ENCODE results near the gene KAT2A. TPM values are rescaled to one million over a fixed set of nuclear protein-coding genes. Genes with fewer than 3 reads are reported as not detected.
A peak's percentile ranks its signal among the peaks of the same experiment; 100 is the strongest.

Gene KAT2A
- total RNA-seq, 8 experiments from 2014 or later, result 9.1 to 48.3 (median 19.2) TPM

DNA sequence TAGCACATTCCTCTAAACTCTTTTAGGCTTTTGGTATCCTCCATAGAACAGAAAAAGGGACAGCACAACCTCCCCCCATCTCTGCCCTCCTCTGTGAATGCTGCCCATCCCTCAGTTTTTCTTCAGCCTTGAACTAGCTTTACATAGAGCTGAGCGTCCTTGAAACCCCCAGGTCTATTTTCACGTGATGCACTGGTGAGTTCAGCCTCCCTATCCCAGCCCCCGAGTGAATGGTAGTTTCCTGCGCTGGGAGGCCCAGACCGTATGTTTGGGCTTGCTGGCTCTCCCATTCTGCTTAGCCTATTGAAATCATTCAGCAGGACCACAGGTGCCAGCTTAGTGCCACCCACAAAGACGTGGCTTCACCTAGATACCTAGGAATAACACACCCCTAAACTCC, 45.4 kb downstream of the KAT2A start:
- ATAC-seq (replicated peaks in 6 of 8), result no peak
- in situ Hi-C loops (cut with MboI; ENCODE audit: low pct_unique_long_range_greater_than_20kb in 2 of 9, low sequenced_read_pairs in 9 of 9, unreplicated experiment in 9 of 9), result no loop called here
- H3K4me1 ChIP-seq (replicated peaks in 1 of 2), result peaks cover 3 to 6% of the 10 kb centered on the region in 2 donors
- H3K4me3 ChIP-seq, result no peak overlapping the region
- WGBS, 10 experiments, result 17 to 90% (median 69%) methylated on average over 1 to 4 of the region's 6 CpGs; no CpG with 5 or more reads in 5 of the 10 experiments
- no peak overlapping the region for H3K27ac ChIP-seq

GRCh38 chr17:42072323-42073187, 48.6 kb downstream of the KAT2A start:
- peak overlapping the region in 4 of 5 donors; percentile 10 to 28 (median 22) for H3K4me3 ChIP-seq

DNA sequence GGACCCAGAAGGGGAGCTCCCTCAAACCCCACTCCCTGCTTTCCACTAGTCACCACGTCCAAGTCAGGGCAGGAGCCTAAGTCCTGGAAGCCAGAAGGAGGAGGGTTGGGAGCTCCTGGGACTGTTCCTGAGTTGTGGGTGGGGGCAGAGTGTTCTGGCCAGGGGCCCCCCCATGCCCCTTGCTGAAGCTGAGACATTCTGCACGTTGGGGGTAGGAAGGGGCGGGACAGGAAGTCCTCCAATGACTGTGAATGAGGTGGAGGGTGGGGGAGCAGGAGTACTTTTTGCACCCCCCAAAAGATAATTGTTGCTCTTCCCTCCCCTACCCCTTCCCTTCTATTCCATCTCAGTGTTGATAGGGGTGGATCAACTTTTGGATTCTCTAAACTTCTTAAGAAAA, 49.4 kb downstream of the KAT2A start:
- Histone ChIP-seq H3K4me1 (replicated peaks in 1 of 2) (peaks cover 9 to 21% of the 10 kb centered on the region in 2 donors), H3K27ac (no peak overlapping the region), H3K4me3 (peak overlapping the region in 1 of 5 donors; percentile 28)
- in situ Hi-C loops (cut with MboI; ENCODE audit: low pct_unique_long_range_greater_than_20kb in 2 of 9, low sequenced_read_pairs in 9 of 9, unreplicated experiment in 9 of 9), result no loop called here
- no peak for ATAC-seq (replicated peaks in 6 of 8)
- no CpG with 5 or more reads among the region's 3 CpGs for WGBS, 10 experiments

More at GRCh38 chr17:42072323-42073187, 48.6 kb downstream of the KAT2A start:
- Histone ChIP-seq H3K4me1 (replicated peaks in 1 of 2) (peaks cover 9 to 15% of the 10 kb centered on the region in 2 donors), H3K27ac (no peak overlapping the region)
- peak; percentile 57 to 80 (median 76) for ATAC-seq (replicated peaks in 6 of 8)
- WGBS, 10 experiments, result 4% methylated on average over 5 of the region's 67 CpGs; no CpG with 5 or more reads in 9 of the 10 experiments
- in situ Hi-C loops (cut with MboI; ENCODE audit: low pct_unique_long_range_greater_than_20kb in 2 of 9, low sequenced_read_pairs in 9 of 9, unreplicated experiment in 9 of 9), result no loop called here

GRCh38 chr17:42068979-42069378, 52.2 kb downstream of the KAT2A start:
- Histone ChIP-seq H3K4me3 (no peak overlapping the region), H3K27ac (no peak overlapping the region), H3K4me1 (replicated peaks in 1 of 2) (peaks cover 9 to 21% of the 10 kb centered on the region in 2 donors)
- ATAC-seq (replicated peaks in 6 of 8), result no peak
- WGBS, 10 experiments, result no CpG with 5 or more reads among the region's 3 CpGs
- in situ Hi-C loops (cut with MboI; ENCODE audit: low pct_unique_long_range_greater_than_20kb in 2 of 9, low sequenced_read_pairs in 9 of 9, unreplicated experiment in 9 of 9), result no loop called here

DNA sequence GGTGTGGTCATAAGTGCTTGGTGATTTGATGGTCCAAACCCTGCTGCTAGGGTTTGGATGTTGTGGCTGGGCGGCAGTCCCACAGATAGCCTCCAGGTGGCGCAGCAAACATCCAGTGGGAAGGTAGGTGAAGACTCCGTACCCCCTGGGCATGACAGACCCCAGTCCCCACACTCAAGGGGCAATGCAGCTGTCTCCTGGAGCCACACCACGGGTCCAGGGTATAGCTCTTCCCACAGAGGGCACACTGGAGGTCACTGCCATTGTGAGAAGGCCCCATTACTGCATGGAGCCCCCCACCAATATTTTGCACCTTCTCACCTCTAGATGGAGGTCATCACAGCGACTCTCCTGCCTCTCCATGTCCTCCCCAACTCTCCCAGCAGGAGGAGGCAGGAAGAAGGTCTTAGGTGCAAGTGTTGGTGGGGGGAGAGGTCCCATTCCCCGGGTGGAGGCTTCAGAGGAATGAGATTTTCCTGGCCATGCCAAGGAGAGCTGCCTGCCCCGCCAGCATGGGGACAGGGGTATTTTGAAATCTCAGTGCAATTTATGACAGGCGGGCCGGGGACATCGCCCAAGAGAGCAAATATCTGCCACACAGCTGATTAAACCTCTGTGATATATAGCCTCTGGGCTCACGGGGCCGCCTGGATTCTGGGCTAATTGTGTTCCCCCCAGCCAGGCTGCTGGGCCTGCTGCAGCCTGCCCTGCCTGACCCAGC, 53.6 kb downstream of the KAT2A start:
- Histone ChIP-seq H3K4me1 (replicated peaks in 1 of 2) (peaks cover 13 to 21% of the 10 kb centered on the region in 2 donors), H3K4me3 (no peak overlapping the region), H3K27ac (no peak overlapping the region)
- 0 to 64% (median 21%) methylated on average over 1 to 6 of the region's 12 CpGs; no CpG with 5 or more reads in 5 of the 10 experiments for WGBS, 10 experiments
- in situ Hi-C loops (cut with MboI; ENCODE audit: low pct_unique_long_range_greater_than_20kb in 2 of 9, low sequenced_read_pairs in 9 of 9, unreplicated experiment in 9 of 9), result no loop called here
- peak; percentile 68 to 91 (median 80) for ATAC-seq (replicated peaks in 6 of 8)

GRCh38 chr17:42065201-42065600, 56.0 kb downstream of the KAT2A start:
- Histone ChIP-seq H3K4me1 (replicated peaks in 1 of 2) (peaks cover 7 to 17% of the 10 kb centered on the region in 2 donors), H3K4me3 (no peak overlapping the region), H3K27ac (no peak overlapping the region)
- ATAC-seq (replicated peaks in 6 of 8), result no peak
- in situ Hi-C loops (cut with MboI; ENCODE audit: low pct_unique_long_range_greater_than_20kb in 2 of 9, low sequenced_read_pairs in 9 of 9, unreplicated experiment in 9 of 9), result no loop called here
- 20 to 92% (median 77%) methylated on average over 1 to 2 of the region's 2 CpGs; no CpG with 5 or more reads in 5 of the 10 experiments for WGBS, 10 experiments

Other genes starting within 250 kb of the KAT2A start
- gene ACLY, start 202.4 kb downstream of the KAT2A start, total RNA-seq, result 100 to 1,000 TPM in 4 of 8 experiments, 10 to 100 TPM in 4; 87.0 to 283 (median 141) TPM
- 10 to 100 TPM in 1 of 8 experiments, 1 to 10 TPM in 6, under 1 TPM in 1; 0.31 to 10.4 (median 4.6) TPM for gene ODAD4, start 190.8 kb downstream of the KAT2A start, total RNA-seq
- 10 to 100 TPM; 20.5 to 99.0 (median 51.0) TPM for gene CNP, start 154.6 kb downstream of the KAT2A start, total RNA-seq
- 100 to 1,000 TPM in 4 of 8 experiments, 10 to 100 TPM in 4; 56.4 to 143 (median 93.6) TPM for gene DNAJC7, start 103.9 kb downstream of the KAT2A start, total RNA-seq
- 10 to 100 TPM; 32.3 to 65.8 (median 51.8) TPM for gene NKIRAS2, start 101.3 kb downstream of the KAT2A start, total RNA-seq
- gene C17orf113, start 70.8 kb downstream of the KAT2A start, total RNA-seq, result 1 to 10 TPM in 5 of 8 experiments, under 1 TPM in 3; 0.25 to 2.9 (median 2.1) TPM
- gene ZNF385C, start 22.9 kb downstream of the KAT2A start, total RNA-seq, result 1 to 10 TPM in 5 of 8 experiments, under 1 TPM in 3; 0.51 to 4.2 (median 1.9) TPM
- gene DHX58, start 8.7 kb downstream of the KAT2A start, total RNA-seq, result 10 to 100 TPM in 1 of 8 experiments, 1 to 10 TPM in 4, under 1 TPM in 3; 0.33 to 29.3 (median 3.3) TPM
- under 1 TPM; 0.18 to 1.00 (median 0.51) TPM for gene HSPB9, start 1.4 kb upstream of the KAT2A start, total RNA-seq
- gene RAB5C, start 33.6 kb upstream of the KAT2A start, total RNA-seq, result 100 to 1,000 TPM in 3 of 8 experiments, 10 to 100 TPM in 5; 52.6 to 135 (median 92.6) TPM
- under 1 TPM; 0.13 to 0.33 (median 0.20) TPM for gene KCNH4, start 59.8 kb upstream of the KAT2A start, total RNA-seq
- not detected for gene HCRT, start 64.1 kb upstream of the KAT2A start, total RNA-seq
- 10 to 100 TPM in 5 of 8 experiments, 1 to 10 TPM in 3; 7.0 to 27.3 (median 11.0) TPM for gene GHDC, start 73.1 kb upstream of the KAT2A start, total RNA-seq
- gene STAT5B, start 155.0 kb upstream of the KAT2A start, total RNA-seq, result 10 to 100 TPM; 21.6 to 27.7 (median 23.5) TPM
- 10 to 100 TPM in 1 of 8 experiments, 1 to 10 TPM in 6, under 1 TPM in 1; 0.93 to 12.0 (median 3.0) TPM for gene STAT5A, start 167.1 kb upstream of the KAT2A start, total RNA-seq